Measurements from ENCODE around the gene ADAMTSL5.

DNA sequence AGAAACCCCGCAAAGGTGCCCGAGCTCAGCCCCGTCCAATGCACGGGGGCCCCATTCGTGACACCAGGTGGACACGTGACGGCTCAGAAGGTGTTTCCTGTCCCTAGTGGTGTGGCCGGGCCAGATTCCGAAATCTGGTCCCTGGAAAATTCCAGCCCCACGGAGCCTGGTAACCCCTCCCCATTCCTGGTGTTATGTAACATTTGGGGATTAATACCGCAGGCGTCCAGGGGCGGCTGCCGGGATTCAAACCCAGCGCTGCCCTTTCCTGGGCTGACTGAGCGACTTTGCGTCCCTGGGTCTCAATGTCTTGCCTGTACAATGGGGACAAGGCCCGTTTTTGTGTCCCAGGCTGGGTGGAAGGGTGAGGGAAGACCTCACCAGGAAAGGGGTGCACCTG is 10.0 kb upstream of the ADAMTSL5 start:
- TF ChIP-seq, protein P1, sequence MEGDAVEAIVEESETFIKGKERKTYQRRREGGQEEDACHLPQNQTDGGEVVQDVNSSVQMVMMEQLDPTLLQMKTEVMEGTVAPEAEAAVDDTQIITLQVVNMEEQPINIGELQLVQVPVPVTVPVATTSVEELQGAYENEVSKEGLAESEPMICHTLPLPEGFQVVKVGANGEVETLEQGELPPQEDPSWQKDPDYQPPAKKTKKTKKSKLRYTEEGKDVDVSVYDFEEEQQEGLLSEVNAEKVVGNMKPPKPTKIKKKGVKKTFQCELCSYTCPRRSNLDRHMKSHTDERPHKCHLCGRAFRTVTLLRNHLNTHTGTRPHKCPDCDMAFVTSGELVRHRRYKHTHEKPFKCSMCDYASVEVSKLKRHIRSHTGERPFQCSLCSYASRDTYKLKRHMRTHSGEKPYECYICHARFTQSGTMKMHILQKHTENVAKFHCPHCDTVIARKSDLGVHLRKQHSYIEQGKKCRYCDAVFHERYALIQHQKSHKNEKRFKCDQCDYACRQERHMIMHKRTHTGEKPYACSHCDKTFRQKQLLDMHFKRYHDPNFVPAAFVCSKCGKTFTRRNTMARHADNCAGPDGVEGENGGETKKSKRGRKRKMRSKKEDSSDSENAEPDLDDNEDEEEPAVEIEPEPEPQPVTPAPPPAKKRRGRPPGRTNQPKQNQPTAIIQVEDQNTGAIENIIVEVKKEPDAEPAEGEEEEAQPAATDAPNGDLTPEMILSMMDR (IDR thresholded peaks at IDR 0.05) = no peak
- no peak for TF ChIP-seq POLR2A (IDR thresholded peaks at IDR 0.05)

Data from sigmoid colon (tissue), 3 donors.